IPS-NIHi11 (cell line): Measurements from ENCODE around the gene PTX3.
A peak's percentile ranks its signal among the peaks of the same experiment; 100 is the strongest.

Experiments used
- DNase-seq: peaks from one replicate; pipeline ENCODE4 v3.0.0; 2012; ENCODE audit warnings: mixed read lengths, low spot score

The PTX3 gene

GRCh38 chr3:157436583-157437291 is at the start of gene PTX3:
TSS of gene PTX3 (plus strand) at chr3:157436850. CDS start at chr3:157436934, 84 bp downstream.
- peak; percentile 22 for DNase-seq

DNA sequence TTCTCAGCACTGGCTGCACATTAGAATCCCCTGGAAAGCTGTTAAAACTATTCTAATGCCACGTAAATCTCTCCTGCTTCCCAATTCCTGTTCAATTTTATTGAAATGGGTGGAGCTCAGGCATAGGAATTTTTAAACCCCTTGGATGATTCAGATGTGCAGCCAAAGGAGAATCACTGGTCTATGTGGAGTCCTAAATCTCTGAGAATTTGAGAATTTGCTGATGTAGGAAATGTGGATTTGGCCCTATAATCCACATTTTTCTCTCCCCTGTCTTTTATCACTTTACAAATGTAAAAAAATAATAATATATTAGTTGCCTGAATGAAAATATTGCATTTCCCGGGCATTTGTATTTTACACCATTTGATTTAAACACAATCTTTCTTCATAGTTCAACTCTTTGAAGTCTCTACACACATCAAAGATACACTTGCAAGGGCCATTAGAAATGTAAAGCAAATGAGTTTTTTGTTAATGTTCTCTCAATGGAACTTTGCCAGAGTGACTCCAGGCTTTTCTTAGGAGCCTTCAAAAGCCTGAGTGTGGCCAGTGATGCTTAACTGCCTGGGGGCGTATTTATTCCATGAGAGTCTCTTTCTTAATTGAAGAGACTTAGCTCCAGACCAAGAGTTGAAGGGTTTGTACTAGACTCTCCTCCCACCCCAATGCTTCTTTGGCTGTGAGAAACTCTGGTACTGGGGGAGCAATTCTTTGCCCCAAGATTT is 48.8 kb upstream of the PTX3 start:
- no peak for DNase-seq

DNA sequence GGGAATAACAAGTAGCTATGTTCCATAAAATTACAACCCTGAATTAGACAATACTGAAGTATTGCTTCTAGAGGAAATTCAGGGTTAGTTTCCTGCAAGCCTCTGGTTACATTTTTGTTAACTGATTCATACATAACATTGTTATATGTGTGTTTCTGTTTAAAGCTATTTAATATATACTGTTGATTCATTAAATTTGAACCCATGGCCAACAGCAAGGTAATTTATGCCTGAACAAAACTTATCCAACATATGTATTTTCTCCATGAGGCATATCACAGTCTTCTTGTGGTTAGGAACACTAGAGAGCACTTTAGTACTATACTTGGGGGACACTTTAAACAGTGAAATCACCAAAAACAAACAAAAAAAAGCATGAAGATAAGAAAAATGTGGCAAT is 47.7 kb upstream of the PTX3 start:
- no peak for DNase-seq

DNA sequence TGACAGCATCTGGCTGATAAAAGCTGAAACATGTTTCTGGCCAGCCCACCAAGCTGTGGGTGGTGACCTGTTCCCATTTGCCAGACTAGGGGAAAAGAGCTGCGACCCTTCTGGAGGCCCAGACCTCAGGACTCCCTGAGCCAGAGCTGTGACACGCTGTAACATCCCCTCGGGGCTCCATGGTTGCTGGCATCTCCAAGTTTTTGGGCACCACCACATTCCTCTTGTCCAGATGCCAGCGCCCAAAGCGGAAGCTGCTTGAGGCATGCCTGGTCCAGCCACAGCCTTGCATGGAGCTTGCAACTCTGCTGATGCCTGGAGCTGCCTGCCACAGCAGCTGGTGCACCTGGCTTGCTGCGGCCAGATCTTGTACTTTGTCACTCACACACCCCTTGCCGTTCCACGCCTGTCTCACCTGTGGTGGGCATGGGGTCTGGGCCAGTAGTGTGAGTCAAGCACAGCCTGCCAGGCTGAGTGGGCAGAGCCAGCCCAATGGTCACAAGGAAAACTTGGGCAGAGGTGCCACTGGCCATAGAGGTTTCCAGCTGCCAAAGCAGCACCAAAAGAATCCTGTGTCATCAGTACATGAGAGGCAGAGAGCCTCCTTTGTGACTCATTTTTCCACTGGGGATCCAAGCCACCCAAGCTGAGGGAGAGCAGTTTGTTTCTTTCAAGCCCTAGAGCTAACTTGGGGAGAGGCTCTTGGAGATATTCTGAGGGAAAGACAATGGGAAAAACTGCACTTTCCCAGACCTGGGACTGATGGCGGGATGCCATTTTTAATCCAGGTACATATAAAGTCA is 45.7 kb upstream of the PTX3 start:
- no peak for DNase-seq

DNA sequence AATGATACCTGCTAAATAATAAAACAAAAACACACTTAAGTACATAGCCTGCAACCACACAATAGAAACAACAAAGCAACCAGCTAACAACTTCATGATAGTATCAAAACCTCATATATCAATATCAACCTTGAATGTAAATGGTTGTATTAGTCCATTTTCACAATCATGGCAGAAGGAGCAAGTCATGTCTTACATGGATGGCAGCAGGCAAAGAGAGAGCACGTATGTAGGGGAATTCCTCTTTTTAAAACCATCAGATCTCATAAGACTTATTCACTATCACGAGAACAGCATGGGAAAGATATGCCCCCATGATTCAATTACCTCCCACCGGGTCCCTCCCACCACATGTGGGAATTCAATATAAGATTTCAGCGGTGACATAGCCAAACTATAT is 44.5 kb upstream of the PTX3 start:
- no peak for DNase-seq

DNA sequence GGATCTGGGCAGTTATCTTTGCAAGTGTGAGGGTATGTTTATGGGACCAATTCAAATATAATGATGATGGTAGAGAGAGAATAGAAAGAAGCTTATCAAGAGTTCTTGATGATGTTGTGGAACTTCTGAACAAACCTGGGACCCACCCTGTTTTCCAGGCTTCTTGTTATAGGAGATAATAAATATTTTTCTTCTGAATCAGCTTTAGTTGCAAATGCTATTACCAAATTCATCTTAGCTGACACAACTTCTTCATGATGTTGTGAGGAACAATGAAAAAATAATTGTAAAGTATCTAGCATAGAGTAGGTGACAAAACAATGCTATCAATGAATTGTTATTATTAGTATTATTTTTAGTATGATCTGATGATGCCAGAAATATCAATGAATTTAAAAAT is 43.5 kb upstream of the PTX3 start:
- no peak for DNase-seq

GRCh38 chr3:157394411-157394810 is 42.2 kb upstream of the PTX3 start:
- DNase-seq = no peak

DNA sequence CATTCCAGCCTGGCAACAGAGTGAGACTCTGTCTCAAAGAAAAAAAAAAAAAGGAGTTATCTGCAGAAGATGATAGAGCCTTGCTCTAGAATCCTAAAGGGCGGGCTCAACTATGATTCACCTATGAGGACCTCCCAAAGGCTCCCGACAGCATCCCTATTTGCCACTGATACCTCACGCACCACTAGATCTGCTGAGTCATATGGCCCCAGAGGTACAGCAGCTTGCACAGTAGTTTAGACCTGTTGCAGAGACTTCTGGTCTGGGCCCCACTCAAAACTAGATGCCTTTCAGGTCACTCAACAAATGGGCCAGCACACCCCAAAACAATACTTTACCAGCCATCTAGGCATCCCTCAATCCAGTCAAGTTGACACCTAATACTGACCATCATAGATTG is 38.1 kb upstream of the PTX3 start:
- DNase-seq = no peak

DNA sequence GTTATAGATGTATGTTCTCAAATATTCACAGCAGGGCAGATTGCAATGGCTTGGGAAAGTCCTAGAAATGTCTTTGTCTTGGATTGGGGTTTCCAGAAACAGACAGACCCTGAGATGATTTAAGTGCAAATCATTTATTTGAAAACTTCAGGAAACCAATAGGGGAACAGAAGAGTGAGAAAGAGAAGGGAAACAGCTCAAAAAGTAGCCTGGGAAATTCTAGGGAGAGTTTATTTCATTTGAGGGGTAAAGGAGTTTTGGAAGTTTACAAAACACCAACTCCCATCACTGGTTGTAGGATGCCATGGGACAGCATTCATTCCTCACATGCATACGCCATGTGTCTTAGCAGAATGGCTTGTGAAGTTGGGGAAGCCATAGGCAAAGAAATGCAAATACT is 32.3 kb upstream of the PTX3 start:
- DNase-seq = no peak

DNA sequence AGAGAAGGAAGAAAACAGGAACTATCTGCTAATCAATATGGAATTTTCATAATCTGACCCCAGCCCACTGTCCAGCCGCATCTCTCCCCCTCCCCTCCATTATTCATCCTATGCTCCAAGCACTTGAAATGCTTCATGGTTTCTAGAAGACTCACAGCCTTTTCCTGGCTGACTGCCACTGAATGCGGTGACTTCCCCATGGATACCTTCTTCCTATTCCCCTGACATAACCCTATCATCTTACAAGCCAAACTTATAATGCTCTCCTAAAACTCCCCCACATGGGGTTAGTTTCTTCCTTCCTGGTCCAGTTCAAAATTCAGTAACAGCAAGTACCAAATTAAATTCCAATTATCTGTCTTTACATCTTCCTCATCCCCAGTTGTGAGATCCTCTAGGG is 31.2 kb upstream of the PTX3 start:
- DNase-seq = no peak

GRCh38 chr3:157406394-157406793 is 30.3 kb upstream of the PTX3 start:
- DNase-seq = no peak

GRCh38 chr3:157407769-157408168 is 28.9 kb upstream of the PTX3 start:
- no peak for DNase-seq

- DNase-seq = no peak
These were observed 28.0 kb upstream of the PTX3 start for GRCh38 chr3:157408499-157409149.

- DNase-seq = no peak
These were observed 27.1 kb upstream of the PTX3 start for GRCh38 chr3:157409516-157409915.

DNA sequence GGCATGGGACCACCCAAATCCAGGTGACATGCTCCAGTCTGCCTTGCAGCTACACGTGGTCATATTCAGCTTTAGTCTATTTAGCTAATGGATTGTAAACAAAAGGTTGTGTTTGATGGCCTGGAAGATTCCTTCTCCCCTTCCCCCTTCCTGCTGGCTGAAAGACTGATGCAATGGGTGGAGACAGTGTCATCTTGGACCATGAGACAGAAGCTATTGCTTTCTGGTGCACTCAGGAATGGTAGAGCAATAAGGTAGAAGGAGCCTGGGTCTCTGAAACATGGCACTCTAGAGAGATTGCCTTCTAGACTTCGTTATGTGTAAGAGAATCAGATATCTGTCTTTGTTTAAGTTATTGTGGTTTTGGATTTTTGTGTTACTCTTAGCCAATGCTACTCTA is 25.7 kb upstream of the PTX3 start:
- no peak for DNase-seq

DNA sequence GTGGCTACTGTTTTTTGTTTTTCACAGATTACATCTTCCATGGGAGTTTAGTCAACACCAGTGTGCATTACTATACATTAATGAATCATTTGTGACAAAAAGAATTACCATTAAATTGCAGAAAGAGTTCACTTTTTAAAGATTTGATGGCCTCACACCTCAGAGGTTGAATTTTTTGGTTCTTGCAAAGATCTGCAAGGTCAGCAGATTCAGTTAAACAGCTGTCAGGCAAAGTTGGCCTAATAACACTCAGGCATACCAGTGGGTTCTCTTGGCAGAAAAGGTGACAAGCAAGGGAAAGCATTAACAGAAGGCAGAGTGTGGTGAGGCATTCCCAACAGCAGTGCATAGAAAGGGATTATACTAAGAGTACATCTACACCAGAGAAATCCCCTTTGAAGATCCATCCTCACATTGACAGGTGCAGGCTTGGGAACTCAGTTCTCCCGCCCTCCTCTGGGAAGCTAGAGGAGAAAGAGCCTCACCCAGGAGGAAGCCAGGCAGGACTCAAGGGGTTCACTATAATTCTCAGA is 24.3 kb upstream of the PTX3 start:
- no peak for DNase-seq

DNA sequence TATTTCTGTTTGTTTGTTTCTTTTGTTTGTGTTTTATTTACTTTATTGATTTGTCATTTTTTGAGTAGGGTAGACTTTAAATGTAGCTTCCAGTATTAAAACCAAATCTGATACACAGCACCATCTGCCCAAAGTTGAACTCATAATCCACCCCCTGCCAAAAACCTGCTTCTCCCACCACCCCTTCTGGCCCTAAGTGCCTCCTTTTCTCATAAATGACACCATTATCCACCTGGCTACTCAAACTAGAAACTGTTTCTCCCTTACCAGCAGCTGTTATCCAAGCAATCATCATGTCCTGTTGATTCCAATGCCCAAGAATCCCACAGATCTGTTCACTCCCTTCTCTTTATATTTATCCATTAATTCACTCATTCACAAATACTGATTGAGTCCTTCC is 21.8 kb upstream of the PTX3 start:
- no peak for DNase-seq

GRCh38 chr3:157416347-157417087 is 20.1 kb upstream of the PTX3 start:
- DNase-seq = no peak

DNA sequence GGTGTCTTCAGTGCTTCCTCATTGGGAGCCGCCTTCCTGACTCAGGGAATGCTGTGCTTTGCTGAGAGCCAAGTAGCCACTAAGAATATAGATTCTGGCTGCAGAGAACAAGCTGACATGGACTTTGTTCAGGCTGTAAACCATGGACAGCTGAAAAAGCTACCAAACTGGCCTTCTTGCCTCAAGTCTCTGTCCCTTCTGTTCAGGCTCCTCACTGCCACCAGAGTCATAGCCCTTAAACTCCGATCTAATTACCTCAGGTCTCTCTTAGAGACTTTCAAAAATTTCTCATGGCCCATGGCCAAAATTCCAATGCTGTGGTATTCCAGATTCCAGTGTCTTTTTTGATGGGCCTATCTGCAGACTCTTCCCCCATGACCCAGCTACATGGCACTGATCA is 19.4 kb upstream of the PTX3 start:
- no peak for DNase-seq

- no peak for DNase-seq
These were observed 18.5 kb upstream of the PTX3 start for GRCh38 chr3:157418104-157418503.

GRCh38 chr3:157420606-157421130 is 16.0 kb upstream of the PTX3 start:
- DNase-seq = no peak
